GM12878 (cell line): ENCODE measurements around the gene BCL2L13.

Experiments used
- NR2F1 ChIP-seq: fragments of 450-650 bp; conservative IDR thresholded peaks from 2 replicates; pipeline ENCODE4 v1.6.1; 2017; ENCODE audit warnings: mild to moderate bottlenecking
- POLR2A ChIP-seq: IDR thresholded peaks from 2 replicates; pipeline ENCODE4 v1.6.1; 2011; ENCODE audit warnings: low read depth, mild to moderate bottlenecking, low read length
- SP1 ChIP-seq: IDR thresholded peaks from one replicate; pipeline ENCODE4 v1.6.1; 2011; ENCODE audit warnings: low read depth, low read length
- SRF ChIP-seq, 2 experiments: IDR thresholded peaks; 2 replicates each; pipeline ENCODE4 v1.6.1; 2011; ENCODE audit warnings: low read depth in 2 of 2, low read length in 2 of 2, mild to moderate bottlenecking in 1 of 2, moderate library complexity in 1 of 2
- YBX1 ChIP-seq: fragments of 450-650 bp; IDR thresholded peaks from 2 replicates; pipeline ENCODE4 v1.6.1; 2016; ENCODE audit warnings: antibody characterized with exemption
- YY1 ChIP-seq: IDR thresholded peaks from 2 replicates; pipeline ENCODE4 v1.6.1; 2011; ENCODE audit warnings: low read depth, mild to moderate bottlenecking, low read length
- ZNF384 ChIP-seq: IDR thresholded peaks from 2 replicates; pipeline ENCODE4 v1.6.1; 2012; ENCODE audit warnings: low read depth, mild to moderate bottlenecking, low read length, improper control_type of control experiment, borderline replicate concordance
- TF ChIP-seq, protein P1 (sequence below), 3 experiments: IDR thresholded peaks in 2 of 3; conservative IDR thresholded peaks in 1 of 3; 2 replicates each; pipeline ENCODE4 v1.5.1; 2011; ENCODE audit warnings: low read depth in 3 of 3, low read length in 3 of 3, mild to moderate bottlenecking in 3 of 3, control low read depth in 2 of 3, moderate library complexity in 2 of 3, inconsistent platforms in 1 of 3, mixed read lengths in 1 of 3; ENCODE audit not compliant: control insufficient read depth in 2 of 3, insufficient read depth in 1 of 3; ENCODE audit errors: extremely low read depth in 1 of 3
- TF ChIP-seq, protein P2 (sequence below): IDR thresholded peaks from 2 replicates; pipeline ENCODE4 v1.6.1; 2012; ENCODE audit warnings: mild to moderate bottlenecking, low read depth, low read length
- TF ChIP-seq, protein P3 (sequence below): fragments of 450-650 bp; IDR thresholded peaks from 2 replicates; pipeline ENCODE4 v1.6.1; 2017; ENCODE audit warnings: mild to moderate bottlenecking
- TF ChIP-seq, protein P4 (sequence below): fragments of 450-650 bp; IDR thresholded peaks from 2 replicates; pipeline ENCODE4 v1.6.1; 2017; ENCODE audit warnings: mild to moderate bottlenecking, low read depth, inconsistent platforms; ENCODE audit not compliant: poor library complexity, severe bottlenecking

DNA sequence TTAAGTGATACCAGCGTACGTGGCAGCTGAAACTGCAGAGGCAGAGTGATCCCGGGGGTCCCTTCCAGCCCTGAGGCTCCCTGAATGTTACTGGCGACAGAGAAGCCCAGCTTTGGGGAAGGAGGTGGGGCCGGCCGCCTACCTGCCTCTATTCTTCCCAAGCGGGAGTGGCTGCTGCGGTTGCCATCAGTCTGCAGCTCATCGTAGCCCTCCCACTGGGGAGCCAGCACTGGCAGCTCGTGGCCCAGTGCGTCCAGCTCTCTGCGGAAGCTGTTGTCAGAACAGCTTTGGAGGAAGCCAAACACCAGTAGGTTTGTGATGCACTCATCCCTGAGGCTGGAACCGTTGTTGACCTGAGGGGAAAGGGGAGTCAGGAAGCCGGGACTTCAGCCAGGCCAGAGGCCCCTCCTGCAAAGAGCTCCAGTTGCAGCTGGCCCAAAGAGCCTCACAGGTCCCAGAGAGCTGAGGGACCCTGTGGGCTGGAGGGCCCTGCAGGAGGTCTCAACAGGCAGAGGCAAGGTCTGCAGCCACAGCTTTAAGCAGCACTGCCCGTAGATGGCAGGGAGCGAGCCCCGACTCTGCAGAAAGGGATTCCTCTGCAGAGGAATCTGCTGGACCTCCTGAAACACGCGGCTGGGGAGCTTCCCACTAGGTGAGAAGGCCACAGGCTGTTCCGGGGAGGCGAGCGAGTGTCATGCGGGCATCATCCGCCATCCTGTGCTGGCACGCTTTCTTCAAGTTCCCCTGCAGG is 105.3 kb downstream of the BCL2L13 start:
- TF ChIP-seq, protein P1, sequence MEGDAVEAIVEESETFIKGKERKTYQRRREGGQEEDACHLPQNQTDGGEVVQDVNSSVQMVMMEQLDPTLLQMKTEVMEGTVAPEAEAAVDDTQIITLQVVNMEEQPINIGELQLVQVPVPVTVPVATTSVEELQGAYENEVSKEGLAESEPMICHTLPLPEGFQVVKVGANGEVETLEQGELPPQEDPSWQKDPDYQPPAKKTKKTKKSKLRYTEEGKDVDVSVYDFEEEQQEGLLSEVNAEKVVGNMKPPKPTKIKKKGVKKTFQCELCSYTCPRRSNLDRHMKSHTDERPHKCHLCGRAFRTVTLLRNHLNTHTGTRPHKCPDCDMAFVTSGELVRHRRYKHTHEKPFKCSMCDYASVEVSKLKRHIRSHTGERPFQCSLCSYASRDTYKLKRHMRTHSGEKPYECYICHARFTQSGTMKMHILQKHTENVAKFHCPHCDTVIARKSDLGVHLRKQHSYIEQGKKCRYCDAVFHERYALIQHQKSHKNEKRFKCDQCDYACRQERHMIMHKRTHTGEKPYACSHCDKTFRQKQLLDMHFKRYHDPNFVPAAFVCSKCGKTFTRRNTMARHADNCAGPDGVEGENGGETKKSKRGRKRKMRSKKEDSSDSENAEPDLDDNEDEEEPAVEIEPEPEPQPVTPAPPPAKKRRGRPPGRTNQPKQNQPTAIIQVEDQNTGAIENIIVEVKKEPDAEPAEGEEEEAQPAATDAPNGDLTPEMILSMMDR (IDR thresholded peaks at IDR 0.05 in 2 of 3, conservative IDR thresholded peaks at IDR 0.05 in 1 of 3; ENCODE audit: control insufficient read depth in 2 of 3, extremely low read depth in 1 of 3, insufficient read depth in 1 of 3, low read depth in 3 of 3, low read length in 3 of 3), result no peak
- TF ChIP-seq ZNF384 (no peak), YBX1 (no peak), POLR2A (no peak), SP1 (no peak), SRF (IDR thresholded peaks at IDR 0.05; ENCODE audit: low read depth in 2 of 2, low read length in 2 of 2) (no peak), YY1 (no peak), NR2F1 (no peak)
- TF ChIP-seq, protein P2, sequence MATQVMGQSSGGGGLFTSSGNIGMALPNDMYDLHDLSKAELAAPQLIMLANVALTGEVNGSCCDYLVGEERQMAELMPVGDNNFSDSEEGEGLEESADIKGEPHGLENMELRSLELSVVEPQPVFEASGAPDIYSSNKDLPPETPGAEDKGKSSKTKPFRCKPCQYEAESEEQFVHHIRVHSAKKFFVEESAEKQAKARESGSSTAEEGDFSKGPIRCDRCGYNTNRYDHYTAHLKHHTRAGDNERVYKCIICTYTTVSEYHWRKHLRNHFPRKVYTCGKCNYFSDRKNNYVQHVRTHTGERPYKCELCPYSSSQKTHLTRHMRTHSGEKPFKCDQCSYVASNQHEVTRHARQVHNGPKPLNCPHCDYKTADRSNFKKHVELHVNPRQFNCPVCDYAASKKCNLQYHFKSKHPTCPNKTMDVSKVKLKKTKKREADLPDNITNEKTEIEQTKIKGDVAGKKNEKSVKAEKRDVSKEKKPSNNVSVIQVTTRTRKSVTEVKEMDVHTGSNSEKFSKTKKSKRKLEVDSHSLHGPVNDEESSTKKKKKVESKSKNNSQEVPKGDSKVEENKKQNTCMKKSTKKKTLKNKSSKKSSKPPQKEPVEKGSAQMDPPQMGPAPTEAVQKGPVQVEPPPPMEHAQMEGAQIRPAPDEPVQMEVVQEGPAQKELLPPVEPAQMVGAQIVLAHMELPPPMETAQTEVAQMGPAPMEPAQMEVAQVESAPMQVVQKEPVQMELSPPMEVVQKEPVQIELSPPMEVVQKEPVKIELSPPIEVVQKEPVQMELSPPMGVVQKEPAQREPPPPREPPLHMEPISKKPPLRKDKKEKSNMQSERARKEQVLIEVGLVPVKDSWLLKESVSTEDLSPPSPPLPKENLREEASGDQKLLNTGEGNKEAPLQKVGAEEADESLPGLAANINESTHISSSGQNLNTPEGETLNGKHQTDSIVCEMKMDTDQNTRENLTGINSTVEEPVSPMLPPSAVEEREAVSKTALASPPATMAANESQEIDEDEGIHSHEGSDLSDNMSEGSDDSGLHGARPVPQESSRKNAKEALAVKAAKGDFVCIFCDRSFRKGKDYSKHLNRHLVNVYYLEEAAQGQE, result no peak
- TF ChIP-seq, protein P3, sequence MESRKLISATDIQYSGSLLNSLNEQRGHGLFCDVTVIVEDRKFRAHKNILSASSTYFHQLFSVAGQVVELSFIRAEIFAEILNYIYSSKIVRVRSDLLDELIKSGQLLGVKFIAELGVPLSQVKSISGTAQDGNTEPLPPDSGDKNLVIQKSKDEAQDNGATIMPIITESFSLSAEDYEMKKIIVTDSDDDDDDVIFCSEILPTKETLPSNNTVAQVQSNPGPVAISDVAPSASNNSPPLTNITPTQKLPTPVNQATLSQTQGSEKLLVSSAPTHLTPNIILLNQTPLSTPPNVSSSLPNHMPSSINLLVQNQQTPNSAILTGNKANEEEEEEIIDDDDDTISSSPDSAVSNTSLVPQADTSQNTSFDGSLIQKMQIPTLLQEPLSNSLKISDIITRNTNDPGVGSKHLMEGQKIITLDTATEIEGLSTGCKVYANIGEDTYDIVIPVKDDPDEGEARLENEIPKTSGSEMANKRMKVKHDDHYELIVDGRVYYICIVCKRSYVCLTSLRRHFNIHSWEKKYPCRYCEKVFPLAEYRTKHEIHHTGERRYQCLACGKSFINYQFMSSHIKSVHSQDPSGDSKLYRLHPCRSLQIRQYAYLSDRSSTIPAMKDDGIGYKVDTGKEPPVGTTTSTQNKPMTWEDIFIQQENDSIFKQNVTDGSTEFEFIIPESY, result no peak
- TF ChIP-seq, protein P4, sequence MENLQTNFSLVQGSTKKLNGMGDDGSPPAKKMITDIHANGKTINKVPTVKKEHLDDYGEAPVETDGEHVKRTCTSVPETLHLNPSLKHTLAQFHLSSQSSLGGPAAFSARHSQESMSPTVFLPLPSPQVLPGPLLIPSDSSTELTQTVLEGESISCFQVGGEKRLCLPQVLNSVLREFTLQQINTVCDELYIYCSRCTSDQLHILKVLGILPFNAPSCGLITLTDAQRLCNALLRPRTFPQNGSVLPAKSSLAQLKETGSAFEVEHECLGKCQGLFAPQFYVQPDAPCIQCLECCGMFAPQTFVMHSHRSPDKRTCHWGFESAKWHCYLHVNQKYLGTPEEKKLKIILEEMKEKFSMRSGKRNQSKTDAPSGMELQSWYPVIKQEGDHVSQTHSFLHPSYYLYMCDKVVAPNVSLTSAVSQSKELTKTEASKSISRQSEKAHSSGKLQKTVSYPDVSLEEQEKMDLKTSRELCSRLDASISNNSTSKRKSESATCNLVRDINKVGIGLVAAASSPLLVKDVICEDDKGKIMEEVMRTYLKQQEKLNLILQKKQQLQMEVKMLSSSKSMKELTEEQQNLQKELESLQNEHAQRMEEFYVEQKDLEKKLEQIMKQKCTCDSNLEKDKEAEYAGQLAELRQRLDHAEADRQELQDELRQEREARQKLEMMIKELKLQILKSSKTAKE, result no peak
